Colonic mucosa (tissue), 4 donors: ENCODE measurements around the gene LEO1. TPM values are rescaled to one million over a fixed set of nuclear protein-coding genes. Genes with fewer than 3 reads are reported as not detected.

Experiments
- DNase-seq: peaks from one replicate; pipeline ENCODE4 v3.0.0-alpha.2; 2020
- H3K27ac ChIP-seq: fragments of 200-600 bp; one replicate; pipeline ENCODE4 v1.8.0; 2021
- H3K27me3 ChIP-seq: fragments of 200-600 bp; one replicate; pipeline ENCODE4 v1.8.0; 2021
- H3K36me3 ChIP-seq: fragments of 200-600 bp; one replicate; pipeline ENCODE4 v1.8.0; 2021
- H3K4me1 ChIP-seq: fragments of 200-600 bp; one replicate; pipeline ENCODE4 v1.8.0; 2021; ENCODE audit warnings: mild to moderate bottlenecking
- H3K4me3 ChIP-seq: fragments of 200-600 bp; one replicate; pipeline ENCODE4 v1.8.0; 2021
- H3K9ac ChIP-seq, 2 donors: one replicate each; pipeline ENCODE4 v1.7.0; 2013; ENCODE audit warnings: control low read depth in 2 of 2, low read depth in 2 of 2, low read length in 2 of 2
- H3K9me3 ChIP-seq: fragments of 200-600 bp; one replicate; pipeline ENCODE4 v1.8.0; 2021
- CTCF ChIP-seq: fragments of 200-600 bp; IDR thresholded peaks from one replicate; pipeline ENCODE4 v1.8.0; 2022; ENCODE audit warnings: antibody characterized with exemption, mild to moderate bottlenecking
- intact Hi-C: fragments of 100-400 bp; cut with DNase I; formaldehyde crosslinking; loops from one replicate; pipeline ENCODE4 v1.14.1; 2022
- total RNA-seq, 2 donors: library from RNA; stranded (reverse); fragmentation: NEBNext Ultra II Directional in 1 of 2; extraction: Animal tissue kit (Norgen Biotek cat#: 25700) in 1 of 2; gene quantifications; one replicate each; pipeline ENCODE4 v1.2.1, GENCODE V29; 2021
- donor health status: healthy.
- donor health status: DM: no; HTN: no; CAD: no.
- donor health status: DM: no; HTN: no; CAD: no.

The LEO1 gene
- total RNA-seq, 2 donors from 2014 or later: 23.6 to 29.3 TPM

GRCh38 chr15:51931016-51931415 is 40.6 kb downstream of the LEO1 start:
- Histone ChIP-seq H3K27me3 (no peaks in the 10 kb centered on the region), H3K9me3 (no peaks in the 10 kb centered on the region), H3K4me1 (no peaks in the 10 kb centered on the region), H3K4me3 (no peak overlapping the region), H3K36me3 (no peaks in the 10 kb centered on the region), H3K9ac (no peak overlapping the region), H3K27ac (no peak overlapping the region)
- no peak for DNase-seq
- intact Hi-C loops: no loop called here
- TF ChIP-seq CTCF: no peak

GRCh38 chr15:51926809-51927208 is 44.8 kb downstream of the LEO1 start:
- H3K36me3 ChIP-seq: no peaks in the 10 kb centered on the region
- H3K4me3 ChIP-seq: no peak overlapping the region
- H3K27ac ChIP-seq: no peak overlapping the region
- H3K27me3 ChIP-seq: no peaks in the 10 kb centered on the region
- DNase-seq: no peak
- no peaks in the 10 kb centered on the region for H3K9me3 ChIP-seq
- intact Hi-C loops: no loop called here
- no peak for TF ChIP-seq CTCF
- no peak overlapping the region for H3K9ac ChIP-seq
- H3K4me1 ChIP-seq: no peaks in the 10 kb centered on the region

GRCh38 chr15:51924156-51925068 is 47.2 kb downstream of the LEO1 start:
- no peaks in the 10 kb centered on the region for H3K9me3 ChIP-seq
- no peak overlapping the region for H3K9ac ChIP-seq
- no peak for DNase-seq
- no peaks in the 10 kb centered on the region for H3K36me3 ChIP-seq
- H3K4me3 ChIP-seq: no peak overlapping the region
- intact Hi-C loops: no loop called here
- no peaks in the 10 kb centered on the region for H3K4me1 ChIP-seq
- H3K27me3 ChIP-seq: no peaks in the 10 kb centered on the region
- TF ChIP-seq CTCF: no peak
- H3K27ac ChIP-seq: no peak overlapping the region

GRCh38 chr15:51917493-51917892 is 54.1 kb downstream of the LEO1 start:
- TF ChIP-seq CTCF: no peak
- Histone ChIP-seq H3K4me3 (no peak overlapping the region), H3K9ac (no peak overlapping the region), H3K27ac (no peak overlapping the region), H3K9me3 (no peaks in the 10 kb centered on the region), H3K4me1 (no peaks in the 10 kb centered on the region), H3K36me3 (no peaks in the 10 kb centered on the region), H3K27me3 (no peaks in the 10 kb centered on the region)
- intact Hi-C loops: no loop called here
- no peak for DNase-seq

- TF ChIP-seq CTCF: no peak
- intact Hi-C loops: no loop called here
- no peaks in the 10 kb centered on the region for H3K9me3 ChIP-seq
- no peak for DNase-seq
- H3K4me3 ChIP-seq: no peak overlapping the region
- no peak overlapping the region for H3K9ac ChIP-seq
- H3K36me3 ChIP-seq: no peaks in the 10 kb centered on the region
- no peak overlapping the region for H3K27ac ChIP-seq
- H3K27me3 ChIP-seq: no peaks in the 10 kb centered on the region
- H3K4me1 ChIP-seq: no peaks in the 10 kb centered on the region
Observed at GRCh38 chr15:51912528-51912927, 59.0 kb downstream of the LEO1 start.
